ENCODE data around the gene C4A. TPM values are rescaled to one million over a fixed set of nuclear protein-coding genes. Genes with fewer than 3 reads are reported as not detected.

Gene C4A
- total RNA-seq, 1 donor from 2014 or later = 6.8 TPM

GRCh38 chr6:32045811-32046449 lies 64.1 kb downstream of the C4A start:
- no peaks in the 10 kb centered on the region for H3K9me3 Mint-ChIP-seq
- no peaks in the 10 kb centered on the region for H3K36me3 Mint-ChIP-seq (ENCODE audit: low read depth)
- no peak for TF ChIP-seq CTCF (IDR thresholded peaks at IDR 0.05)
- ChIA-PET POLR2A (no interaction called here), CTCF (no interaction called here)
- no peak for ATAC-seq (ENCODE audit: low read depth)
- H3K4me1 Mint-ChIP-seq = peaks cover 4% of the 10 kb centered on the region
- intact Hi-C loops (cut with micrococcal nuclease) = loop anchor here (10.0 kb wide), 2 partner anchors 109 to 749 kb away; partner anchors contain the start of genes PPT2 and PRRT1
- no peak overlapping the region for H3K27ac Mint-ChIP-seq
- no peak for DNase-seq
- H3K27me3 Mint-ChIP-seq = peaks cover 5% of the 10 kb centered on the region
- H3K4me3 Mint-ChIP-seq = no peak overlapping the region

- ATAC-seq (ENCODE audit: low read depth) (no peak), DNase-seq (no peak)
- peaks cover 5% of the 10 kb centered on the region for H3K27me3 Mint-ChIP-seq
- no peaks in the 10 kb centered on the region for H3K9me3 Mint-ChIP-seq
- TF ChIP-seq CTCF (IDR thresholded peaks at IDR 0.05) = no peak
- ChIA-PET CTCF (interaction anchor here (1.0 kb wide), 1 partner anchor 739 kb away, joined by 3 read pairs; no protein-coding TSS in a partner anchor), POLR2A (no interaction called here)
- no peaks in the 10 kb centered on the region for H3K36me3 Mint-ChIP-seq (ENCODE audit: low read depth)
- H3K27ac Mint-ChIP-seq = no peak overlapping the region
- peaks cover 4% of the 10 kb centered on the region for H3K4me1 Mint-ChIP-seq
- intact Hi-C loops (cut with micrococcal nuclease) = loop anchor here (10.0 kb wide), 2 partner anchors 108 to 748 kb away; partner anchors contain the start of genes PPT2 and PRRT1
- no peak overlapping the region for H3K4me3 Mint-ChIP-seq
These were observed 64.7 kb downstream of the C4A start for GRCh38 chr6:32046450-32047083.

GRCh38 chr6:32047084-32047478 lies 65.2 kb downstream of the C4A start:
- peaks cover 5% of the 10 kb centered on the region for H3K27me3 Mint-ChIP-seq
- H3K4me3 Mint-ChIP-seq = no peak overlapping the region
- H3K36me3 Mint-ChIP-seq (ENCODE audit: low read depth) = no peaks in the 10 kb centered on the region
- no peaks in the 10 kb centered on the region for H3K9me3 Mint-ChIP-seq
- DNase-seq (no peak), ATAC-seq (ENCODE audit: low read depth) (no peak)
- no peak overlapping the region for H3K27ac Mint-ChIP-seq
- TF ChIP-seq CTCF (IDR thresholded peaks at IDR 0.05) = no peak
- ChIA-PET POLR2A (no interaction called here), CTCF (interaction anchor here (1.0 kb wide), 1 partner anchor 738 kb away, joined by 3 read pairs; no protein-coding TSS in a partner anchor)
- intact Hi-C loops (cut with micrococcal nuclease) = loop anchor here (10.0 kb wide), 2 partner anchors 108 to 748 kb away; partner anchors contain the start of genes PPT2 and PRRT1
- H3K4me1 Mint-ChIP-seq = peaks cover 4% of the 10 kb centered on the region

- ChIA-PET POLR2A (no interaction called here), CTCF (interaction anchor here (0.7 to 1.0 kb wide), 3 partner anchors 19 to 738 kb away, joined by 3 read pairs; no protein-coding TSS in a partner anchor)
- no peaks in the 10 kb centered on the region for H3K36me3 Mint-ChIP-seq (ENCODE audit: low read depth)
- H3K4me1 Mint-ChIP-seq = peaks cover 4% of the 10 kb centered on the region
- H3K27me3 Mint-ChIP-seq = peaks cover 5% of the 10 kb centered on the region
- DNase-seq = no peak
- H3K27ac Mint-ChIP-seq = no peak overlapping the region
- intact Hi-C loops (cut with micrococcal nuclease) = loop anchor here (10.0 kb wide), 2 partner anchors 107 to 747 kb away; partner anchors contain the start of genes PPT2 and PRRT1
- no peaks in the 10 kb centered on the region for H3K9me3 Mint-ChIP-seq
- no peak for ATAC-seq (ENCODE audit: low read depth)
- no peak overlapping the region for H3K4me3 Mint-ChIP-seq
- TF ChIP-seq CTCF (IDR thresholded peaks at IDR 0.05) = no peak
These were observed 65.6 kb downstream of the C4A start for GRCh38 chr6:32047539-32047854.
